Activated CD8-positive, alpha-beta memory T cell treated with anti-CD3 and anti-CD28 coated beads, Interleukin-2, amount 50 U/mL, for 48 hours (primary cell): Measurements from ENCODE around the gene P2RX6.
"Not testable (repeated sequence)": the region's sequence is repeated elsewhere in the genome, so short reads cannot be mapped to it uniquely, and the experiment has no call there.

Experiments used
- DNase-seq: peaks from one replicate; pipeline ENCODE4 v3.0.0-alpha.2; 2020

The P2RX6 gene

GRCh38 chr22:20995329-20996030 lies 19.5 kb upstream of the P2RX6 start:
- DNase-seq, result no peak

- no peak for DNase-seq
Observed at GRCh38 chr22:20996031-20996410, 18.9 kb upstream of the P2RX6 start.

GRCh38 chr22:20996598-20997535 lies 18.1 kb upstream of the P2RX6 start:
- DNase-seq, result no peak

- DNase-seq, result peak; percentile 56
Observed at GRCh38 chr22:20997536-20998257, 17.3 kb upstream of the P2RX6 start.

- DNase-seq, result no peak
Observed at GRCh38 chr22:20998411-20999336, 16.3 kb upstream of the P2RX6 start.

DNA sequence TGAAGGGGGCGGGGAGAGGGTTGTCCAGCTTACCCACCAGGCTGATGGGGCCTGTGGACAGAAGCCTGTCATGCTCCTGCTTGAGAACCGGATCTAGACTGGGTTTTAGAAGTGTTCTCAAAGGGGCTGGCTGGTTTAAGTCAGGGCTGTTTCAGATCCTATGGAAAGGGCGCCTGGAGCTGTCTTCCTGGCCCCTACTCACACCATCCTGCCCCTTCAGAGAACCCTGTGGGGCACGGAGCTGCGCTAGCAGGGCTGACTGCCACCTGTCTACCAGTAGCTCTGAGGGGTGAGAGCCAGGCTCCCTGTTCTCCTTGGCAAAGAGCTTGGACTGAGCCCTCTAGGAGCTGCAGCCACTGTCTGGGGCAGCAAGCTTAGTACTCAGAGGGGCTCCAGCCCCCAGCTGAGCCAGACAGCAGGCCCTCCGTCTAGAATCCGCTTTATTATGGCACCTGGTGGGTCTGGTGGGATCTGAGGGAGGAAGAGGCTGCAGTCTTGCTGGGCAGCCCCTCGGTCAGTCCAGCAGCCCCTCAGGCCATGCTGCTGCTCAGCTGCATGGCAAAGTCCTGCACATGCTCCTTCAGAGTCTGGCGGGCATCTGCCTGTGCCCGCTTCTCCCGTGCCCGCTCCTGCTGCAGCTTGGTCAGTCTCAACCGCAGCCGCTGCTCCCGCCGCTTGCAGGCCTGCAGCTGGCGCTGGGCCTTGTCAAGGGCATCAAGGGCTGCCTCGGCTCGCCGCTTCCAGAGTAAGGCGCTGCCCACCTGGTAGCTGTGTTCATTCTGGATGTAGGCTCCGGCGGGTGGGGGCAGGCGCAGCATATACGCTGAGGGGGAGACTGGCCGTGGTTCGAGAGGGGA lies 15.4 kb upstream of the P2RX6 start:
- no peak for DNase-seq

- DNase-seq, result peak; percentile 61
Observed at GRCh38 chr22:21000207-21000986, 14.6 kb upstream of the P2RX6 start.

- DNase-seq, result no peak
Observed at GRCh38 chr22:21000987-21001600, 13.9 kb upstream of the P2RX6 start.

- DNase-seq, result peak; percentile 98
Observed at GRCh38 chr22:21001601-21002325, 13.2 kb upstream of the P2RX6 start, which contains the start of gene THAP7. Gene THAP7, minus strand, starts transcription at chr22:21002118. Its CDS starts 207 bp downstream, at chr22:21001911.

- DNase-seq, result no peak
Observed at GRCh38 chr22:21003782-21004181, 11.2 kb upstream of the P2RX6 start.

GRCh38 chr22:21009208-21009607 lies 5.8 kb upstream of the P2RX6 start:
- not testable (repeated sequence) for DNase-seq

GRCh38 chr22:21009638-21010425 lies 5.1 kb upstream of the P2RX6 start:
- no peak for DNase-seq

DNA sequence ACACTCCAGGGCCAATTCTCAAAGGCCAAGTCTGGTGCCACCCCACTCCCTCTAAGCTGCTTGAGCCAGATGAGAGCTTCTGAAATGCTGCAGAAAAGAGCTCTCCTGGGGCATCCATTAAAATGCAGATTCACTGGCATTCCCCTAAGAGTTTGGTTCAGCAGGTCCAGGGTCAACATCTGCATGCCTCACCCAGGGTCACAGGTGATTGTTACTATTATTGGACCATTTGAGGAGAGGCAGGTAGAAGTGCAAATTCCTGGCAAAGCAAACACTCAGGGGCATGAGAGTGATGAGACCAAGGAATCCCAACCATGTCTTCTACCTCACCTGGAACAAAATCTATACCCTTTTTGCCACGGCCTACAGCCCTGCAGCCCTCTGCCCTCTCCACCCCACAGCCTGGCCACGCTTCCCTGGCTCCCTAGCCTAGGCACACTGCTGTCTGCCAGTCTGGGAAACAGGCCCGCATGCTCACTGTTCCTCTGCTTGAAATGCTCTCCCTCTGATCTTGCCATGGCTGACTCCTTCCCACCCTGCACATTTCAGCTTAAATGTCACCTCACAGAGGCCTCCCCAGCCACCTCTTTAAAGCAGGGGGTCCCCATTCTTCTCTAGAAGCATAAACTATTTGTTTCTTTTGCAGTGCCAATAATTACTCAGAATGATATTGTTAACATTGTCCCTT lies 4.4 kb upstream of the P2RX6 start:
- DNase-seq, result no peak

GRCh38 chr22:21012446-21013407 lies 2.2 kb upstream of the P2RX6 start:
- no peak for DNase-seq

GRCh38 chr22:21013657-21014201 lies 1.2 kb upstream of the P2RX6 start:
- no peak for DNase-seq

DNA sequence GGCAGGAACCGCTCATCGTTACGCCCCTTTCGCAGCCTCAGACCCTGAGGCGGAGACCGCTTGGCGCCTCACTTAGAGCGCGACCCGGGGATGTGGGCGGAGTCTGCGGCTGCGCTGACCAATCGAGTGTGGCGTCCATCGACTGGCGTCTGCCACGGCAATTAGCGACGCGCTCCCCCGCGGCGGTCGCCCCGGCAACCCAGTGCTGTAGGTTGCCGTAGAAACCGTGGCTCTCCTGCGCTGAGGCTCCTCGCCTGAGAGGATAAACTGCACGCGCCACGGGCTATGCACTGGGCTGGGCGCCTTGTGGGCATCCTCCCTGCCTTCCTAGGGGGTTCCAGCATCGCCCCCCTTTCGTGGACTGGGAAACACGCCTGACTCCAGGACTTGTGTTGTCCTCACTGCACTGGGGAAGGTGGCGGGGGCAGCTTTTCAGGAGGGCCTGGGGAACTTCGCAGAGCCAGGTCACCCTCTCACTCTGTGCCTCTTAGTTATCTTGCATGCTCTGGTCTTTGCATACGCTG lies 701 bp upstream of the P2RX6 start:
- DNase-seq, result peak; percentile 92
